B cell (primary cell): ENCODE data around the gene TMEM129. TPM values are rescaled to one million over a fixed set of nuclear protein-coding genes. Genes with fewer than 3 reads are reported as not detected.
A peak's percentile ranks its signal among the peaks of the same experiment; 100 is the strongest.

Source experiments
- ATAC-seq: fragments of 200-7000 bp; cut with Tn5 transposase; one replicate; pipeline ENCODE4 v1.10.0; 2021; ENCODE audit warnings: low read depth, mild to moderate bottlenecking, moderate number of reproducible peaks, moderate library complexity
- CTCF ChIA-PET: fragments of 350-600 bp; sonication (Branson Sonifier 250); formaldehyde crosslinking; loops from one replicate; lab custom pipeline; 2021; ENCODE audit warnings: antibody characterized with exemption, inconsistent platforms; lab: Charles Lee
- POLR2A ChIA-PET: fragments of 350-600 bp; sonication (Branson Sonifier 250); formaldehyde crosslinking; loops from one replicate; lab custom pipeline; 2021; ENCODE audit warnings: antibody characterized with exemption; lab: Charles Lee
- DNase-seq: peaks from one replicate; pipeline ENCODE4 v3.0.0; 2013
- H2AFZ ChIP-seq: 2 replicates; pipeline ENCODE4 v1.6.1; 2012; ENCODE audit warnings: mild to moderate bottlenecking, low read depth, low read length; ENCODE audit not compliant: insufficient read depth, poor library complexity, severe bottlenecking
- H3K27ac ChIP-seq, 2 donors: 1 replicate in 1 of 2; 2 replicates in 1 of 2; pipeline ENCODE4 v1.5.1; 2012 to 2013; ENCODE audit warnings: low read length in 2 of 2, mild to moderate bottlenecking in 2 of 2, moderate library complexity in 1 of 2
- H3K27me3 ChIP-seq, 4 experiments: fragments of 200-600 bp in 1 of 4; sonication (generic) in 1 of 4; replicated peaks in 1 of 4; 1 replicate in 2 of 4; 2 replicates in 2 of 4; pipeline versions ENCODE4 v1.6.1 to v1.7.0; 2013 to 2016; ENCODE audit warnings: low read length in 3 of 4, mild to moderate bottlenecking in 2 of 4, mixed read lengths in 1 of 4, moderate library complexity in 1 of 4; ENCODE audit not compliant: insufficient read depth in 4 of 4, control insufficient read depth in 3 of 4; ENCODE audit errors: control extremely low read depth in 1 of 4
- H3K36me3 ChIP-seq, 2 experiments: replicated peaks in 1 of 2; 1 replicate in 1 of 2; 2 replicates in 1 of 2; pipeline versions ENCODE4 v1.6.1 to v1.7.1; 2013; ENCODE audit warnings: low read length in 1 of 2; ENCODE audit not compliant: insufficient read depth in 2 of 2, control insufficient read depth in 1 of 2; ENCODE audit errors: control extremely low read depth in 1 of 2, extremely low read depth in 1 of 2
- H3K4me1 ChIP-seq, 2 donors: fragments of 200-600 bp in 1 of 2; sonication (generic) in 1 of 2; 1 replicate in 1 of 2; 2 replicates in 1 of 2; pipeline versions ENCODE4 v1.5.1 to v1.6.1; 2013 to 2017; ENCODE audit warnings: low read length in 2 of 2; ENCODE audit not compliant: control insufficient read depth in 2 of 2, insufficient read depth in 2 of 2
- H3K4me2 ChIP-seq: replicated peaks from 2 replicates; pipeline ENCODE3; 2012; ENCODE audit warnings: mild to moderate bottlenecking, low read depth, low read length; ENCODE audit not compliant: poor library complexity, severe bottlenecking
- H3K4me3 ChIP-seq, 5 experiments: fragments of 200-600 bp in 1 of 5; sonication (generic) in 1 of 5; 1 replicate in 3 of 5; 2 replicates in 2 of 5; pipeline versions ENCODE4 v1.5.1 to v1.7.0; 2011 to 2016; ENCODE audit warnings: low read length in 4 of 5, mild to moderate bottlenecking in 4 of 5, low read depth in 2 of 5, control low read depth in 1 of 5, moderate library complexity in 1 of 5; ENCODE audit not compliant: insufficient read depth in 1 of 5; ENCODE audit errors: control extremely low read depth in 1 of 5, extremely low read depth in 1 of 5
- H3K79me2 ChIP-seq: fragments of 200-600 bp; sonication (generic); one replicate; pipeline ENCODE4 v1.6.0; 2016; ENCODE audit warnings: low read length; ENCODE audit not compliant: control insufficient read depth, insufficient read depth
- H3K9ac ChIP-seq: fragments of 200-600 bp; sonication (generic); 2 replicates; pipeline ENCODE4 v1.6.1; 2017; ENCODE audit warnings: mild to moderate bottlenecking, low read length, moderate library complexity
- H3K9me3 ChIP-seq, 3 donors: one replicate each; pipeline versions ENCODE4 v1.6.1 to v1.7.1; 2013; ENCODE audit warnings: low read length in 2 of 3; ENCODE audit not compliant: control insufficient read depth in 2 of 3, insufficient read depth in 1 of 3; ENCODE audit errors: control extremely low read depth in 1 of 3
- H4K20me1 ChIP-seq: 2 replicates; pipeline ENCODE4 v1.6.0; 2012; ENCODE audit warnings: mild to moderate bottlenecking, low read length; ENCODE audit not compliant: insufficient read depth, control insufficient read depth, poor library complexity, severe bottlenecking
- H3K27ac Mint-ChIP-seq: one replicate; pipeline ENCODE4 v1.8.0; 2021; ENCODE audit warnings: mixed read lengths
- H3K27me3 Mint-ChIP-seq: one replicate; pipeline ENCODE4 v1.8.0; 2021; ENCODE audit warnings: mixed read lengths
- H3K4me1 Mint-ChIP-seq: one replicate; pipeline ENCODE4 v1.8.0; 2021; ENCODE audit warnings: mixed read lengths
- H3K4me3 Mint-ChIP-seq: one replicate; pipeline ENCODE4 v1.8.0; 2021; ENCODE audit warnings: mixed read lengths
- H3K9me3 Mint-ChIP-seq: one replicate; pipeline ENCODE4 v1.8.0; 2022; ENCODE audit warnings: mixed read lengths; ENCODE audit not compliant: insufficient read depth
- EZH2 ChIP-seq: IDR thresholded peaks from 2 replicates; pipeline ENCODE4 v1.6.1; 2012; ENCODE audit warnings: borderline replicate concordance, low read depth, mild to moderate bottlenecking, moderate library complexity, low read length; ENCODE audit not compliant: insufficient read depth, poor library complexity, severe bottlenecking
- WGBS: methylation state at CpG from one replicate; pipeline ENCODE4 v1.1.5; 2013; ENCODE audit warnings: missing lambda C conversion rate; ENCODE audit not compliant: insufficient coverage; 5-methylcytosine and 5-hydroxymethylcytosine counted together
- intact Hi-C: fragments of 100-400 bp; cut with micrococcal nuclease; formaldehyde crosslinking; loops from one replicate; pipeline ENCODE4 v1.10.0; 2022
- polyA plus RNA-seq: library from polyadenylated mRNA; depleted of rRNA; stranded (reverse); fragments of >200 nt; gene quantifications from 2 replicates; pipeline ENCODE4 v1.2.3, GENCODE V29; 2012
- total RNA-seq, 2 donors: library from RNA; stranded (reverse); fragments of 120-200 nt in 1 of 2; gene quantifications; 1 replicate in 1 of 2; 2 replicates in 1 of 2; pipeline versions ENCODE4 v1.2.3 to v1.2.4, GENCODE V29; 2013 to 2022
- TF ChIP-seq, protein P1 (sequence below): fragments of 200-600 bp; IDR thresholded peaks from one replicate; pipeline ENCODE4 v1.8.0; 2022; ENCODE audit warnings: antibody characterized with exemption, mild to moderate bottlenecking

TMEM129 gene
- total and polyA plus RNA-seq, 2 donors (not counting 1 experiment from before 2014, with no cell fraction given), result 41.0 to 76.5 TPM

DNA sequence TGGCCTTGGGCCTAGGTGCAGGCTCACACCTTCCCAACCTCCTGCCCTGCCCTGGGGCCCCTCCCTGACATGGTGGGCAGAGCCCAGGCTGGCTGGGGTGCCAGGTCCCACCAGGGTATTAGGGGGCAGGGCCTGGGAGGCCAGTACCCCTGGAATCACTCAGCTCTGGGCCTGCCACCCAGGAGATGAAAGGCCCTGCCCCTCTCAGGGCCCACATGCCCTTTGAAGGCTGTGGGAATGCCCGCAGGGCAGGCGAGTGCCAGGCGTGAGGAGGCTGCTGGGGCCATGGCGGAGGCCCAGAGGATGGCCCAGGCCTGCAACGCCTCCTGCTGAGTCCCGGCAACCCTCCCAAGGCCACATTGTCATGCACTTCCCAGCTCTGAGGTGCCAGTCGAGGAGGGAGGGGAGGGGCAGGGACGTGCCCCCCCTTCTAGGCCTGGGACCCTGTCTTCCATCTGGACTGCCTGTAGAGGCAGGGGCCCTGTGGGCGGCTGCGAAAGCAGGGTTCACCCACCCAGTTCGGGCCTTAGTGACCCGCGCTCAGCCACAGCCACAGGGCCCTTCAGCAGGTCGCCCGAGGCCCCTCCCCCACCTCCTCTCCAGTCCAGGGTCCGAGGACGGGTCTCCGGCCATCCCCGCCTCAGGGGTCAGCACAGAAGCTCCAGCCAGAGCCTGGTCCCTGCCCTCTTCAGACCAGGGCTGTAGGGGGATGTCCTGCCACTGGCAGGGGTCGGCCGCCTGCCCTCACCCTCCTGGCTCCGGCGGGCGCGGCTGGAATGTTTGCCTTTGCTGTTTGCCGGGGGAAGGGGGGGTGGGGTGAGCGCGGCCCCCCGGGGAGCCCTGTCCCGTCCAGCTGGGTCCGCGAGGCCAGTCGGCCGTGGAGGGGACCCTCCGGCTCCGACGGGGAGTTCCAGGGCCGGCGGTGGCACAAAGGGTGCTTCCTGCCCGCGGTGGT is 45.3 kb upstream of the TMEM129 start:
- Histone ChIP-seq H3K4me2 (peak overlapping the region; percentile 74), H3K36me3 (no peaks in the 10 kb centered on the region), H3K4me3 (peak overlapping the region in 2 of 5 experiments; percentile 29 to 38), H4K20me1 (no peaks in the 10 kb centered on the region), H3K27me3 (peaks cover 0 to 53% (median 8%) of the 10 kb centered on the region in 4 experiments), H3K4me1 (peaks cover 24 to 28% of the 10 kb centered on the region in 2 donors), H3K27ac (no peak overlapping the region), H3K9me3 (no peaks in the 10 kb centered on the region), H3K9ac (no peak overlapping the region), H2AFZ (no peak overlapping the region), H3K79me2 (no peaks in the 10 kb centered on the region)
- H3K9me3 Mint-ChIP-seq, result no peaks in the 10 kb centered on the region
- H3K4me1 Mint-ChIP-seq, result peaks cover 19% of the 10 kb centered on the region
- DNase-seq (no peak), ATAC-seq (no peak)
- WGBS, result 62% methylated on average over 41 of the region's 41 CpGs
- peak overlapping the region; percentile 51 for H3K4me3 Mint-ChIP-seq
- no peak for TF ChIP-seq EZH2
- TF ChIP-seq, protein P1, sequence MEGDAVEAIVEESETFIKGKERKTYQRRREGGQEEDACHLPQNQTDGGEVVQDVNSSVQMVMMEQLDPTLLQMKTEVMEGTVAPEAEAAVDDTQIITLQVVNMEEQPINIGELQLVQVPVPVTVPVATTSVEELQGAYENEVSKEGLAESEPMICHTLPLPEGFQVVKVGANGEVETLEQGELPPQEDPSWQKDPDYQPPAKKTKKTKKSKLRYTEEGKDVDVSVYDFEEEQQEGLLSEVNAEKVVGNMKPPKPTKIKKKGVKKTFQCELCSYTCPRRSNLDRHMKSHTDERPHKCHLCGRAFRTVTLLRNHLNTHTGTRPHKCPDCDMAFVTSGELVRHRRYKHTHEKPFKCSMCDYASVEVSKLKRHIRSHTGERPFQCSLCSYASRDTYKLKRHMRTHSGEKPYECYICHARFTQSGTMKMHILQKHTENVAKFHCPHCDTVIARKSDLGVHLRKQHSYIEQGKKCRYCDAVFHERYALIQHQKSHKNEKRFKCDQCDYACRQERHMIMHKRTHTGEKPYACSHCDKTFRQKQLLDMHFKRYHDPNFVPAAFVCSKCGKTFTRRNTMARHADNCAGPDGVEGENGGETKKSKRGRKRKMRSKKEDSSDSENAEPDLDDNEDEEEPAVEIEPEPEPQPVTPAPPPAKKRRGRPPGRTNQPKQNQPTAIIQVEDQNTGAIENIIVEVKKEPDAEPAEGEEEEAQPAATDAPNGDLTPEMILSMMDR, result no peak
- H3K27me3 Mint-ChIP-seq, result peaks cover 14% of the 10 kb centered on the region
- POLR2A ChIA-PET, result no interaction called here
- CTCF ChIA-PET, result interaction anchor here (1.6 kb wide), 1 partner anchor 19 kb away, joined by 3 read pairs; no protein-coding TSS in a partner anchor
- H3K27ac Mint-ChIP-seq, result no peak overlapping the region
- intact Hi-C loops, result loop anchor here (2.0 kb wide), 1 partner anchor 26 kb away; the partner anchor contains the start of gene FGFR3
